ENCODE results near the gene MRPL28.
"Not testable (repeated sequence)": the region's sequence is repeated elsewhere in the genome, so short reads cannot be mapped to it uniquely, and the experiment has no call there.

Gene MRPL28

GRCh38 chr16:373020-373598, 2.8 kb upstream of the MRPL28 start:
- no peak for DNase-seq

GRCh38 chr16:372302-372983, 2.1 kb upstream of the MRPL28 start:
- DNase-seq: no peak

DNA sequence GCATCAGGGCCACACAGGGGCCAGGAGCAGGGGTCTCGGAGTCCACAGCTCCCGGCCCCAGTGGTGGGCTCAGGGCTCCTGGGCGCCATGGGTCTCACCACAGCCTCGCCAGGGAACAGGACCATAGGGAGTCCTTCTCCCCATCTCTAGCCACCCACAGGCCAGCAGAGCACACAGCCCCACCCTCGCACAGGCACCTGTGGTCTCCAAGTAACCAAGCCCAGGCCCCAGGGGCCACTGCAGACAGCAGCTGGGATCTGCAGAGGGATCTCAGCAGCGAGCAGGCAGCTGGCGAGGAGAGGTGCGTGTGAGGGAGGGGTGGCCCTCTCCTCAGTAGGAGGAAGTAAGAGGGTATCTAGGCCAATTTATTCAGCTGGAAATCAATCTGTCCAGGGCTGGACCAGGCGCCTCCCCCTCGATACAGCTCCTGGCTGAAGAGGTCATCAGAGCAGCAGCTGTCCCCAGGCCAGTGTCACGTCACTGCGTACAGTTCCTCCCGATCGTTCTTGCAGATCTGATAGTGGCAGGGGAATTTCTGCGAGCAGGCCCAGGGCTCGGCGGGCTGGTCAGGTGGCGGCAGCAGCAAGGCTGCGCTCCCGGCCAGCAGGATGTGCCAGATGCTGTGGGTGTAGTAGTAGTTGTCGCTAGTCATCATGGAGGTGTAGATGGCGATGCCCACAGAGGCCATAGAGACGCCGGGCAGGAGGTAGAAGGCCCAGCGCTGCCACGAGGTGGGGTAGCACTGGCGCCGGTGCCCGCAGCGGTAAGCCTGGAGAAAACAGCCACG, 1.4 kb upstream of the MRPL28 start:
- no peak for DNase-seq

DNA sequence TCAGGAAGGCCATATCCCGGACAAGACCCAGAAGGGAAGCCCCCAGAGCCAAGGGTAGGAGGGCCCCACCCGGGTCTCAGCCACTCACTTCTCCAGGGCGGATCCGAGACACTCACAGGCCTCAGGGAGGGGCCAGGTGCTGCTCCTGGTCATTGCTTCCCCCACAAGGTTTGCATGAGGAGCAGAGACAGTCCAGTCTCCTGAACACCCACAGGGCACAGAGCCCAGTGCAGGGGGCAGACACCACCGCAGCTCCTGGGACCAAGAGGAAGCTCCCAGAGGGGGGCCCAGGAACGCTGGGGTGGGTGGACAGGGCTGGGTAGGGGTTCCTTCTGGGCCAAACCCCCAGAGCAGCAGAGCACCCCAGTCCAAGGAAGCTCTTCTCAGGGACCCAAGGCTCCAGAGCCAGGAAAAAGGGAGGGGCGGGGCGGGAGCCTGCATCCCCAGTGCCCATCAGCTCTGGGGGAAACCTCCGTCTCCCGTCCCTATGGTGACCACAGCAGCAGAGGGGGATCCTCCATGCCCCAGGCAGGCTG, 709 bp upstream of the MRPL28 start:
- no peak for DNase-seq

DNA sequence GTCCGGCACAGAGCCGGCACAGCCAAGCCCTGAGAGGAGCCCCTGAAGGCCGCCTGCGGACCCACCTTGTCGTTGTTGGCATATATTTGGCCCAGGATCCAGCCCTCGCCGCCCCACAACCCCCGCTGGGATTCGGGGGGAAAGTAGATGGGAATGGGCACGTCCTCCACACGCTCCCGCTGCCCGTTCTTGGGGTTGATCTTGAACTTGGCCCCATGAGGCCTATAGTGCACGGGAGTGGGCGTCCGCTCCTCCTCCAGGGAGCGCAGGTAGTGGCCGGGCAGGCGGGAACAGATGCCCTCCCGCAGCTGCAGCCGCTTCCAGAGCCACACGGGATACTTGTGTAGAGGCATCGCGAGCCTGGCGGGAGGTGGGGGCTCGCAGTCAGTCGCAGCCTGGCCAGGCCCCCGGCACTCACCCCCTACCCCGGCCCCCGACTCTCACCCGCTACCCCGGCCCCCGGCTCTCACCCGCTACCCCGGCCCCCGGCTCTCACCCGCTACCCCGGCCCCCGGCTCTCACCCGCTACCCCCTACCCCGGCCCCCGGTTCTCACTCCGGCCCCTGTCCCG, 387 bp downstream of the MRPL28 start:
- DNase-seq: no peak

- DNase-seq: no peak
Measured at GRCh38 chr16:369275-369865, 968 bp downstream of the MRPL28 start.

- no peak for DNase-seq
Measured at GRCh38 chr16:368388-369158, 1.8 kb downstream of the MRPL28 start.

DNA sequence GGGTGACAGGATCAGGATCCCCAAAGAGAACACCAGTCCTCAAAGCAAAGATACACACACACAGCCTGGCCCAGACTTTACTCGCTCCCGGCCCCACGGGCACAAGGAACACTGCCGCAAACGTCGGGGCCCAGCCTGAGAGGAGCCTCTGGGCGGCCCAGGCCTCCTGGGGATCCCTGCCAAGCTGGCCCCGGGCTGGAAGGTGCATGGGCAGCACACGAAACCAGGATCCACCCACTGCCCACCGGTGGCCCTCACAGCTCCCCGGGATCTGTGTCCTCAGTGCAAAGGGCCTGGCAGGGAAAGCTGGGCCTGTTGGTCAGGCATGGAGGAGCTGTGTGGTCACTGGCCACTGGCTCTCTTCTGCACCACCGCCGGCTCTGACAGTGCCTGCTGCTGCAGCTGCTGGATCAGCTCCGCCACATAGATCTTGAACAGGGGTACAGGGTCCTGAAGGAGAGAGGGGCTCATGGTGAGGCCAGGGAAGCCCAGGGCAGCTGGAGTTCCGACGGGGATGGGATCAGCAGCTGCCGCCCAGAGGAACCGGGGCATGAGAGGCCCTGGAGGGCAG, 2.9 kb downstream of the MRPL28 start:
- DNase-seq: no peak

DNA sequence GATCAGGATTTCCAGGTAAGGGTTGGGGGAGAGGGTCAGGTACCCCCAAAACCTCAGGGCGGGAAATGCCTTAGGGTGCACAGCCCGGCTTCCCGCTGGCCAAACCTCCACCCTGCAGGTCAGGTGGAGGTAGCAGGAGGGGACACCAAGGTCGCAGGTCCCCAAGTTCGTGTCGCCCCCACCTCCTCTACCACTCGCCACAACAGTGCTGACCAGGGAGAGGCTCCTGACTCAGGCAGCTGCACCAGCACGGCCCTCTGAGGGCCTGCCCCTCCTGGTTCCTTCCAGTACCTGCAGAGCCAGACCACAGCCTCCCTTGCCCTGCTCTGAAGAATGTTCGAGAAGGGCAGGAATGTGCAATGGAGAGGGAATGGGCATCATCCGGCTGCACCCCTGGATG, 3.9 kb downstream of the MRPL28 start:
- DNase-seq: no peak

- DNase-seq: no peak
Measured at GRCh38 chr16:364595-365491, 5.5 kb downstream of the MRPL28 start.

DNA sequence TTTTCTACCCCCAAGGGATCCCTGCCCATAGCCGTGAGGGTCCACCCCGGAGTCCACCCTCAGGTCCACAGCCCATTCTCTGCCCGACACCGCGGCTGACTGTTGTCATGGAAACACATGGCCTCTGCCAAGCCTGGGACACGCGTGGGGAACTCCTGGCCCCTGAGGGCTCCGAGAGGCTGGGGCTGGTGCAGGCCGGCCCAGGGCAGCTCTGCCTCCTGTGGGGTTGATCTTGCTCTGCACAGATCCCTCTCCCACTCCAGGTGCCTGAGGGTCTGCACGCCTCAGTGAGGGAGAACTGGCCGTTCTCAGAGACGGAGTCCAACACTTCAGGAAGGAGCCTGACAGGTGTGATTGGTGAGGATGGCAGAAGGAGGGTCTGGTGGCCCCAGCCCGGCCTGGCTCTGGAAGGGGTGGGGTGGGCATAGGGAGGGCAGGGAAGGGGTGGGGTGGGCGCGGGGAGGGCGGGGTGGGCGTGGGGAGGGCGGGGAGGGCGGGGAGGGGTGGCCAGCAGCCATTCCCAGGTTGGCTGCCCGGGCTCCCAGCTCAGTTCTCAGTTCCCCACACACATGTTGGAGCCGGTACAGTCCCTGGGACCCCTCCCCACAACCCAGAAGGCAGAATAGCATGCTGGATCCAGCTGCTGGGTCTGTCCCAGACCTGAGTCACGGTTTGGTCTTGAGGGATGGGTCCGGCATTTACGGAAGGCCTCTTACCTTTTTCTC, 6.4 kb downstream of the MRPL28 start:
- no peak for DNase-seq

- no peak for DNase-seq
Measured at GRCh38 chr16:363110-363765, 7.1 kb downstream of the MRPL28 start.

GRCh38 chr16:362702-362999, 7.7 kb downstream of the MRPL28 start:
- DNase-seq: not testable (repeated sequence)

GRCh38 chr16:361872-362701, 8.3 kb downstream of the MRPL28 start:
- DNase-seq: peak; percentile 86

DNA sequence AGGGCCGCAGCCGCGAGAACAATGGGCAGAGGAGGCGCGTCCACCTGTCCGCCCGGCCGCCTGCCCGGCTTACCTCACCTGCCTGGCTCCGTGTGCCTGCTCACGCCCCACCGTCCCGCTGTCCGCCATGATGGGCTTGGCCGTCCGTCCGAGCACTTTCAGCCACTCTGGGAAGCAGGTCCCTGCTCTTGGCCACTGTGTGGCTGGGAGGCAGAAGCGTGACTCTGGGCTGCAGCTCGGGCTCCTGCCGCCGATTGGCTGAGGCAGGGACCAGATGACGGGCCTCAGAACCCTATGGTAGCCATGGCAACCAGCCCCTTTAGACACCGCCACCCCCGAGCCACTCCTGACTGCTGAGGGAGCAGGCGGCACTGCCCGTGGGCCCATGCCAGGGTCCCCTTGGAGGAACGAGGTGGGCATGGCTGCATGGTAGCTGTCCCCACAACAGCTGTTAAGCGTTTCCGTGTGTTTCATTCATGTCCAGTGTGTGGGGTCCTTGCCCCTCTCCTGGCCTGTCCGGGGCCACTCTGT, 8.9 kb downstream of the MRPL28 start:
- DNase-seq: no peak

GRCh38 chr16:360698-361336, 9.5 kb downstream of the MRPL28 start:
- no peak for DNase-seq

DNA sequence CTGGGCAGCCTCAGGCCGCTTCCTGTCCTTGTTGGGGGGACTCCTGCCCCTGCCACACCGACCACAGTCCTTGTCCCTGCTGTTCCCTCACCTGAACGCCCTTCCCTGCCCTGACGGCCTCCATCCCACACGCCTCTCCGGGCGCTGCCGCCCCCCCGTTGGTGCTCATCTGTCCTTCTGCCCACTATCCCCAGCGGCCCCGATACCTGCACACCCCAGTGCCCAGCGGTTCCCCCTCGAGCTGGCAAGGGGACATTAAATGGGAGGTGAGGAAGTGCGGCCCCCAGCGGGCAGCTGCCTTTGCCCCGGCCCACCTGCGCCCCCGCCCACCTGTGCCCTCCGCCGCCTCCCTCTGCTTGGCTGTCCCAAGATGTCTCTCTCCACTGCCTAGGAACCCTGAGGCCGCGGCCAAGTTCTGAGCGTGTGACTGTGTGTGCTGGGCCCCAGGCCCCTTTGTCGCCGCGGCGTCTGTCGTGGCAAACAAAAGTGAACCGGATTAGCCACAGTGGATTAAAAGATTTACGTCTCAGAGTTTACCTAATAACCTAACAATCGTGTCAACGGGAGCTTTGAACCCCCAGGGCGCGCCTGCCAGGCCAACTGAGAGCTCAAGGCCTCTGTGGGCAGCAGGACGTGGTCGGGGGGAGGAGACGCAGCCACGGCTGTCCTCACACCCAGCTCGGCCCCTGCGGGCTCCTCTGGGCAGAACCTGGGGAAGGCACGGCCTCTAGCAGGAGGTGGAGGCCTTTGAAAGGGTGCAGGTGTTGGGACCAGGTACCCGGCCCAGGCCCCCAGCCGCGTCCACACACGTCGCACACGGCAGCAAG, 10.3 kb downstream of the MRPL28 start:
- no peak for DNase-seq
